Upper lobe of left lung (tissue), 4 donors: ENCODE data around the gene SPOP.

Experiments
- CTCF ChIP-seq, 6 experiments: fragments of 450-650 bp in 4 of 6; fragments of 200-600 bp in 2 of 6; sonication (generic) in 2 of 6; IDR thresholded peaks; one replicate each; pipeline ENCODE4 v1.5.1; 2016 to 2019; ENCODE audit warnings: antibody characterized with exemption in 6 of 6
- POLR2AphosphoS5 ChIP-seq, 2 donors: sonication (generic); formaldehyde crosslinking; IDR thresholded peaks; one replicate each; pipeline ENCODE4 v1.5.1; 2017; ENCODE audit warnings: antibody characterized with exemption in 2 of 2

- TF ChIP-seq CTCF (IDR thresholded peaks at IDR 0.05) (no peak), POLR2AphosphoS5 (IDR thresholded peaks at IDR 0.05) (no peak)
These were observed 37.3 kb upstream of the SPOP start for GRCh38 chr17:49715216-49715615.
